ENCODE data around the gene DRAP1. TPM values are rescaled to one million over a fixed set of nuclear protein-coding genes. Genes with fewer than 3 reads are reported as not detected.
A peak's percentile ranks its signal among the peaks of the same experiment; 100 is the strongest.

The DRAP1 gene
- total and polyA plus RNA-seq, 2 experiments from 2014 or later = 121 to 294 TPM

DNA sequence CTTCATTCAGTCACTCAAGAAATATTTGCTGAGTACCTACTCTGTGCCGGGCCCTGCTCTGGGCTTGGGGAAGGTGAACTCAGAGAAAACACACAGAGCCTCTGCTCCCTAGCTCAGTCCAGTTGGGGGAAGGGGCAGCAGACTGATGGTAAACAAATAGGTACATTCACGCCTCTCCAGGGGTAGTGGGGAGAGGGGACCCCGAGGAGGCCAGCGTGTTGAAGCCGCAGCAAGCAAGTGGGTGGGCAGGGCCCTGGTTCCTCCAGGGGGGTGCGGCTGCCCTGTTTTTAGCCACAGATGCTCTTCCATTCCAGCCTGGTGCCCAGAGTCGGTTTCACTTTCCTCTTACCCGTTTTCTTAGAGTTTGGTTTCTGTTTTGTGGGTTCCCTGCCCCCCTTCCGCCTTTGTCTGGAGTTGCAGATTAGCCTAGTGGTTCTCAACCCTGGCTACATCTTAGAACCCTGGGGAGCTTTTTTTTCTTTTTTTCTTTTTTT is 8.7 kb downstream of the DRAP1 start:
- peak; percentile 61 for ATAC-seq
- no peaks in the 10 kb centered on the region for H3K79me2 ChIP-seq (replicated peaks; ENCODE audit: insufficient read depth)
- no peaks in the 10 kb centered on the region for H3K36me3 ChIP-seq (ENCODE audit: insufficient read depth)
- no peak for TF ChIP-seq ZNF331 (CRISPR knock-in tag; IDR thresholded peaks at IDR 0.05; ENCODE audit: low read depth)
- no peak for TF ChIP-seq NANOG (IDR thresholded peaks at IDR 0.05; ENCODE audit: borderline replicate concordance)
- no peak for TF ChIP-seq EZH2phosphoT487 (IDR thresholded peaks at IDR 0.05; ENCODE audit: unreplicated experiment)
- TF ChIP-seq, protein P1, sequence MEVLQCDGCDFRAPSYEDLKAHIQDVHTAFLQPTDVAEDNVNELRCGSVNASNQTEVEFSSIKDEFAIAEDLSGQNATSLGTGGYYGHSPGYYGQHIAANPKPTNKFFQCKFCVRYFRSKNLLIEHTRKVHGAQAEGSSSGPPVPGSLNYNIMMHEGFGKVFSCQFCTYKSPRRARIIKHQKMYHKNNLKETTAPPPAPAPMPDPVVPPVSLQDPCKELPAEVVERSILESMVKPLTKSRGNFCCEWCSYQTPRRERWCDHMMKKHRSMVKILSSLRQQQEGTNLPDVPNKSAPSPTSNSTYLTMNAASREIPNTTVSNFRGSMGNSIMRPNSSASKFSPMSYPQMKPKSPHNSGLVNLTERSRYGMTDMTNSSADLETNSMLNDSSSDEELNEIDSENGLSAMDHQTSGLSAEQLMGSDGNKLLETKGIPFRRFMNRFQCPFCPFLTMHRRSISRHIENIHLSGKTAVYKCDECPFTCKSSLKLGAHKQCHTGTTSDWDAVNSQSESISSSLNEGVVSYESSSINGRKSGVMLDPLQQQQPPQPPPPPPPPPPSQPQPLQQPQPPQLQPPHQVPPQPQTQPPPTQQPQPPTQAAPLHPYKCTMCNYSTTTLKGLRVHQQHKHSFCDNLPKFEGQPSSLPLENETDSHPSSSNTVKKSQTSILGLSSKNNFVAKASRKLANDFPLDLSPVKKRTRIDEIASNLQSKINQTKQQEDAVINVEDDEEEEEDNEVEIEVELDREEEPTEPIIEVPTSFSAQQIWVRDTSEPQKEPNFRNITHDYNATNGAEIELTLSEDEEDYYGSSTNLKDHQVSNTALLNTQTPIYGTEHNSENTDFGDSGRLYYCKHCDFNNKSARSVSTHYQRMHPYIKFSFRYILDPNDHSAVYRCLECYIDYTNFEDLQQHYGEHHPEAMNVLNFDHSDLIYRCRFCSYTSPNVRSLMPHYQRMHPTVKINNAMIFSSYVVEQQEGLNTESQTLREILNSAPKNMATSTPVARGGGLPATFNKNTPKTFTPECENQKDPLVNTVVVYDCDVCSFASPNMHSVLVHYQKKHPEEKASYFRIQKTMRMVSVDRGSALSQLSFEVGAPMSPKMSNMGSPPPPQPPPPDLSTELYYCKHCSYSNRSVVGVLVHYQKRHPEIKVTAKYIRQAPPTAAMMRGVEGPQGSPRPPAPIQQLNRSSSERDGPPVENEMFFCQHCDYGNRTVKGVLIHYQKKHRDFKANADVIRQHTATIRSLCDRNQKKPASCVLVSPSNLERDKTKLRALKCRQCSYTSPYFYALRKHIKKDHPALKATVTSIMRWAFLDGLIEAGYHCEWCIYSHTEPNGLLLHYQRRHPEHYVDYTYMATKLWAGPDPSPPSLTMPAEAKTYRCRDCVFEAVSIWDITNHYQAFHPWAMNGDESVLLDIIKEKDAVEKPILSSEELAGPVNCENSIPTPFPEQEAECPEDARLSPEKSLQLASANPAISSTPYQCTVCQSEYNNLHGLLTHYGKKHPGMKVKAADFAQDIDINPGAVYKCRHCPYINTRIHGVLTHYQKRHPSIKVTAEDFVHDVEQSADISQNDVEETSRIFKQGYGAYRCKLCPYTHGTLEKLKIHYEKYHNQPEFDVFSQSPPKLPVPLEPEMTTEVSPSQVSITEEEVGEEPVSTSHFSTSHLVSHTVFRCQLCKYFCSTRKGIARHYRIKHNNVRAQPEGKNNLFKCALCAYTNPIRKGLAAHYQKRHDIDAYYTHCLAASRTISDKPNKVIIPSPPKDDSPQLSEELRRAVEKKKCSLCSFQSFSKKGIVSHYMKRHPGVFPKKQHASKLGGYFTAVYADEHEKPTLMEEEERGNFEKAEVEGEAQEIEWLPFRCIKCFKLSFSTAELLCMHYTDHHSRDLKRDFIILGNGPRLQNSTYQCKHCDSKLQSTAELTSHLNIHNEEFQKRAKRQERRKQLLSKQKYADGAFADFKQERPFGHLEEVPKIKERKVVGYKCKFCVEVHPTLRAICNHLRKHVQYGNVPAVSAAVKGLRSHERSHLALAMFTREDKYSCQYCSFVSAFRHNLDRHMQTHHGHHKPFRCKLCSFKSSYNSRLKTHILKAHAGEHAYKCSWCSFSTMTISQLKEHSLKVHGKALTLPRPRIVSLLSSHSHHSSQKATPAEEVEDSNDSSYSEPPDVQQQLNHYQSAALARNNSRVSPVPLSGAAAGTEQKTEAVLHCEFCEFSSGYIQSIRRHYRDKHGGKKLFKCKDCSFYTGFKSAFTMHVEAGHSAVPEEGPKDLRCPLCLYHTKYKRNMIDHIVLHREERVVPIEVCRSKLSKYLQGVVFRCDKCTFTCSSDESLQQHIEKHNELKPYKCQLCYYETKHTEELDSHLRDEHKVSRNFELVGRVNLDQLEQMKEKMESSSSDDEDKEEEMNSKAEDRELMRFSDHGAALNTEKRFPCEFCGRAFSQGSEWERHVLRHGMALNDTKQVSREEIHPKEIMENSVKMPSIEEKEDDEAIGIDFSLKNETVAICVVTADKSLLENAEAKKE (CRISPR knock-in tag; IDR thresholded peaks at IDR 0.05) = no peak
- no peak for TF ChIP-seq JUNB (IDR thresholded peaks at IDR 0.05; ENCODE audit: unreplicated experiment)
- TF ChIP-seq, protein P2, sequence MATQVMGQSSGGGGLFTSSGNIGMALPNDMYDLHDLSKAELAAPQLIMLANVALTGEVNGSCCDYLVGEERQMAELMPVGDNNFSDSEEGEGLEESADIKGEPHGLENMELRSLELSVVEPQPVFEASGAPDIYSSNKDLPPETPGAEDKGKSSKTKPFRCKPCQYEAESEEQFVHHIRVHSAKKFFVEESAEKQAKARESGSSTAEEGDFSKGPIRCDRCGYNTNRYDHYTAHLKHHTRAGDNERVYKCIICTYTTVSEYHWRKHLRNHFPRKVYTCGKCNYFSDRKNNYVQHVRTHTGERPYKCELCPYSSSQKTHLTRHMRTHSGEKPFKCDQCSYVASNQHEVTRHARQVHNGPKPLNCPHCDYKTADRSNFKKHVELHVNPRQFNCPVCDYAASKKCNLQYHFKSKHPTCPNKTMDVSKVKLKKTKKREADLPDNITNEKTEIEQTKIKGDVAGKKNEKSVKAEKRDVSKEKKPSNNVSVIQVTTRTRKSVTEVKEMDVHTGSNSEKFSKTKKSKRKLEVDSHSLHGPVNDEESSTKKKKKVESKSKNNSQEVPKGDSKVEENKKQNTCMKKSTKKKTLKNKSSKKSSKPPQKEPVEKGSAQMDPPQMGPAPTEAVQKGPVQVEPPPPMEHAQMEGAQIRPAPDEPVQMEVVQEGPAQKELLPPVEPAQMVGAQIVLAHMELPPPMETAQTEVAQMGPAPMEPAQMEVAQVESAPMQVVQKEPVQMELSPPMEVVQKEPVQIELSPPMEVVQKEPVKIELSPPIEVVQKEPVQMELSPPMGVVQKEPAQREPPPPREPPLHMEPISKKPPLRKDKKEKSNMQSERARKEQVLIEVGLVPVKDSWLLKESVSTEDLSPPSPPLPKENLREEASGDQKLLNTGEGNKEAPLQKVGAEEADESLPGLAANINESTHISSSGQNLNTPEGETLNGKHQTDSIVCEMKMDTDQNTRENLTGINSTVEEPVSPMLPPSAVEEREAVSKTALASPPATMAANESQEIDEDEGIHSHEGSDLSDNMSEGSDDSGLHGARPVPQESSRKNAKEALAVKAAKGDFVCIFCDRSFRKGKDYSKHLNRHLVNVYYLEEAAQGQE (IDR thresholded peaks at IDR 0.05; ENCODE audit: unreplicated experiment) = no peak
- TF ChIP-seq ZNF114 (CRISPR knock-in tag; IDR thresholded peaks at IDR 0.05) = no peak
- TF ChIP-seq, protein P3, sequence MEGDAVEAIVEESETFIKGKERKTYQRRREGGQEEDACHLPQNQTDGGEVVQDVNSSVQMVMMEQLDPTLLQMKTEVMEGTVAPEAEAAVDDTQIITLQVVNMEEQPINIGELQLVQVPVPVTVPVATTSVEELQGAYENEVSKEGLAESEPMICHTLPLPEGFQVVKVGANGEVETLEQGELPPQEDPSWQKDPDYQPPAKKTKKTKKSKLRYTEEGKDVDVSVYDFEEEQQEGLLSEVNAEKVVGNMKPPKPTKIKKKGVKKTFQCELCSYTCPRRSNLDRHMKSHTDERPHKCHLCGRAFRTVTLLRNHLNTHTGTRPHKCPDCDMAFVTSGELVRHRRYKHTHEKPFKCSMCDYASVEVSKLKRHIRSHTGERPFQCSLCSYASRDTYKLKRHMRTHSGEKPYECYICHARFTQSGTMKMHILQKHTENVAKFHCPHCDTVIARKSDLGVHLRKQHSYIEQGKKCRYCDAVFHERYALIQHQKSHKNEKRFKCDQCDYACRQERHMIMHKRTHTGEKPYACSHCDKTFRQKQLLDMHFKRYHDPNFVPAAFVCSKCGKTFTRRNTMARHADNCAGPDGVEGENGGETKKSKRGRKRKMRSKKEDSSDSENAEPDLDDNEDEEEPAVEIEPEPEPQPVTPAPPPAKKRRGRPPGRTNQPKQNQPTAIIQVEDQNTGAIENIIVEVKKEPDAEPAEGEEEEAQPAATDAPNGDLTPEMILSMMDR (conservative IDR thresholded peaks at IDR 0.05; ENCODE audit: low read depth in 2 of 2) = no peak
- TF ChIP-seq, protein P4, sequence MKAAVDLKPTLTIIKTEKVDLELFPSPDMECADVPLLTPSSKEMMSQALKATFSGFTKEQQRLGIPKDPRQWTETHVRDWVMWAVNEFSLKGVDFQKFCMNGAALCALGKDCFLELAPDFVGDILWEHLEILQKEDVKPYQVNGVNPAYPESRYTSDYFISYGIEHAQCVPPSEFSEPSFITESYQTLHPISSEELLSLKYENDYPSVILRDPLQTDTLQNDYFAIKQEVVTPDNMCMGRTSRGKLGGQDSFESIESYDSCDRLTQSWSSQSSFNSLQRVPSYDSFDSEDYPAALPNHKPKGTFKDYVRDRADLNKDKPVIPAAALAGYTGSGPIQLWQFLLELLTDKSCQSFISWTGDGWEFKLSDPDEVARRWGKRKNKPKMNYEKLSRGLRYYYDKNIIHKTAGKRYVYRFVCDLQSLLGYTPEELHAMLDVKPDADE (IDR thresholded peaks at IDR 0.05) = no peak
- no peak for TF ChIP-seq STAT1 (IDR thresholded peaks at IDR 0.05; ENCODE audit: unreplicated experiment)
- TF ChIP-seq CREB1 (CRISPR knock-in tag; IDR thresholded peaks at IDR 0.05; ENCODE audit: low read depth) = no peak
- Mint-ChIP-seq H3K27ac (peak overlapping the region; percentile 78), H3K27me3 (ENCODE audit: insufficient read depth, low read depth, poor library complexity) (peaks cover 6% of the 10 kb centered on the region), H3K9me3 (no peaks in the 10 kb centered on the region), H3K4me3 (no peak overlapping the region), H3K36me3 (ENCODE audit: low read depth) (peaks cover 3% of the 10 kb centered on the region; the same call in 2 of the 3 replicates), H3K4me1 (peaks cover 23% of the 10 kb centered on the region)
- 0 out of 2 replicates have a peak, but pooled peaks cover 5% of the 10 kb centered on the region for H3F3A ChIP-seq (replicated peaks; ENCODE audit: low read depth)
- no peaks in the 10 kb centered on the region for H4K20me1 ChIP-seq (replicated peaks; ENCODE audit: insufficient read depth)
- H2AFZ ChIP-seq = 0 out of 2 replicates have a peak overlapping the region, but pooled peaks have one; percentile 52
- H3K4me1 ChIP-seq (ENCODE audit: insufficient read depth) = peaks cover 7% of the 10 kb centered on the region
- no peaks in the 10 kb centered on the region for H3K27me3 ChIP-seq (ENCODE audit: insufficient read depth)
- no peak overlapping the region for H3K4me3 ChIP-seq
- peak overlapping the region; percentile 63; the same call in 1 of the 2 replicates for H3K27ac ChIP-seq (ENCODE audit: low read depth)
- no peak for DNase-seq (ENCODE audit: low spot score)
- no peak overlapping the region for H3K4me2 ChIP-seq
- no peaks in the 10 kb centered on the region for H3K9me2 ChIP-seq (ENCODE audit: insufficient read depth)
